ENCODE results near the gene MFAP2. TPM values are rescaled to one million over a fixed set of nuclear protein-coding genes. Genes with fewer than 3 reads are reported as not detected.

Gene MFAP2
- total RNA-seq, 4 donors from 2014 or later = 9.3 to 17.9 (median 10.6) TPM

GRCh38 chr1:16975838-16976237, 4.6 kb downstream of the MFAP2 start:
- TF ChIP-seq CTCF (IDR thresholded peaks at IDR 0.05) = no peak
- DNase-seq (ENCODE audit: low spot score) (no peak), ATAC-seq (ENCODE audit: low FRiP score) (no peak)

GRCh38 chr1:16975211-16975610, 5.2 kb downstream of the MFAP2 start:
- DNase-seq (ENCODE audit: low spot score) (no peak), ATAC-seq (ENCODE audit: low FRiP score) (no peak)
- TF ChIP-seq CTCF (IDR thresholded peaks at IDR 0.05) = no peak

DNA sequence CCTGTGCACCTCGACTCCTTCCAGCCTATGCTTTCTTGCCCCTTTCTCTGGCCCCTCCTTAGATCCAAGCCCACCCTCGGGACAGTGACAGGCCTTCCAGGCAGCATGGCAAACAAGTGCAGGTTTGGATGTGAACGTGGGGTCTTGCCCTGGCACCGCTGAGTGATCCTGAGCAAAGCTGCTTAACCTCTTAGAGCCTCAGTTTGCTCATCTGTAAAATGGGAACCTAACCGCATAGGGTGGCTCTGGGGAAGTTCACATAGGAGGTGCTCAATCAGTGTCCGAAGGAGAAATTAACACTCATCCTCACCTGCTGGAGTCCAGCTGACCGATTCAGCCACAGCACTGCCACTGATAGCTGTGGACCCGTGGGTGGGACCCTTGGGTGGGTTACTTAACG, 7.2 kb downstream of the MFAP2 start:
- no peak for ATAC-seq (ENCODE audit: low FRiP score)
- no peak for DNase-seq (ENCODE audit: low spot score)
- no peak for TF ChIP-seq CTCF (IDR thresholded peaks at IDR 0.05)

DNA sequence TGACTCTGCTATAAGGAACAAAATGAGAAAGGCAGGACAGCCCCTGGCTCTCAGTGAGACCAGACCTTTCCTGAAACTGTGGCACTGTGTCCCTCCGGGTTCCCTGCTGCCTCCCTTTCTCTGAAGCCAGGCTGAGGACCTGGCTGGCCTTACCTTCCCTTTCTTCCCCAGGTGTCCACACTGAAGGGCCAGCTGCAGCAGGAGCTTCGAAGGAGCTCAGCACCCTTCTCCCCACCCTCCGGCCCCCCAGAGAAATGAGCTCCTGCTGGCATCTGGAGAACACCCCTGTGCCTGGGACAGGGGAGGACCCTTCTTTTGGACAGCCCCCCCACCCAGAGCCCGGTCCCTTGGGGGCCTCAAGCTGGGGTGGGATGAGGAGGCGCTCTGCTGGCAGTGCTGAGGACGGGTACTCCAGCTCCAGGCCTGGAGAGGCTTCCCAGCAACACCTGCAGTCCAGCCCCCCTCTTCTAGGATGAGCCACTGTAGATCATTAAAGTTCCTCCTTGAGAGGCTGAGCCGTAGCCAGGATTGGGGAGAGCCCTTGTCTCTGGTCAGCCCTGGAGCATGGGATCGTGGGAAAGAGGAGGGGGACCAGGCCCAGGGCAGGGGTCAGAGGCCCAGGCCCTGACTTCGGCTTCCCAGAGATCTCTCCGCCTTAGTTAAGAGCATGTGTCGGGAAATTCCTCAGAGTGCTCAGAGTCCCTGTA, 8.1 kb downstream of the MFAP2 start:
- DNase-seq (ENCODE audit: low spot score) = no peak
- no peak for TF ChIP-seq CTCF (IDR thresholded peaks at IDR 0.05)
- ATAC-seq (ENCODE audit: low FRiP score) = no peak

GRCh38 chr1:16971341-16972188, 8.9 kb downstream of the MFAP2 start:
- ATAC-seq (ENCODE audit: low FRiP score) (peak; percentile 40), DNase-seq (ENCODE audit: low spot score) (no peak)
- no peak for TF ChIP-seq CTCF (IDR thresholded peaks at IDR 0.05)

DNA sequence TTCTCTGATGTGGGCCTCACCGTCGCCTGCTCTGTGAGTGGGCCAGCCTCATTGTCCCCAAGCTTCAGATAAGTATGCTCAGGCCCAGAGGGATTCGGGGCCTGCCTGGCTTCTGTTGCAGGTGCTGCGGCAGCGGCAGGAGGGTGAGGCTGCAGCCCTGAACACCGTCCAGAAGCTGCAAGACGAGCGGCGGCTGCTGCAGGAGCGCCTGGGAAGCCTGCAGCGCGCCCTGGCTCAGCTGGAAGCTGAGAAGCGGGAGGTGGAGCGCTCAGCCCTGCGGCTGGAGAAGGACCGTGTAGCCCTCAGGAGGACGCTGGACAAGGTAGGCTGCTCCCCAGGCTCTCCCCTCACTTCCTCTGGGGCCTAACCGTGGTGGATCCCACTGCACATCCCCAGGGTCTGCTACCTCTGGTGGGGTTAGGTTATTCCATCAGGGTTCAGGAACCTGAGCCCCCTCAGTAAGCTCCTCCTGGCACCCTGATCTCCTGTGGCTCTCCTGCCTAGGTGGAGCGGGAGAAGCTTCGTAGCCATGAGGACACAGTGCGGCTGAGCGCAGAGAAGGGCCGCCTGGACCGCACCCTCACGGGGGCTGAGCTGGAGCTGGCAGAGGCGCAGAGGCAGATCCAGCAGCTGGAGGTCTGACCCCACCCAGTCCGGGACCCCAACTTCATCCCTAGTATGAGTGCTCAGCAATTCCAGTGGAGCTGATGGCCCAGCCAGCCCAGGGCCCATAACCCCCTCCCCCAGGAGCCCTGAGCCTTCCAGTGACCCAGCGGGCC, 10.1 kb downstream of the MFAP2 start:
- DNase-seq (ENCODE audit: low spot score) (no peak), ATAC-seq (ENCODE audit: low FRiP score) (no peak)
- no peak for TF ChIP-seq CTCF (IDR thresholded peaks at IDR 0.05)
